HG03039 (cell line): ENCODE measurements around the gene ZBED5.
"Not testable (repeated sequence)": the region's sequence is repeated elsewhere in the genome, so short reads cannot be mapped to it uniquely, and the experiment has no call there.

ENCODE experiments used
- ATAC-seq: cut with Tn5 transposase; IDR thresholded peaks from one replicate; pipeline ENCODE4 v1.9.1; 2021; ENCODE audit warnings: mild to moderate bottlenecking, moderate library complexity; ENCODE audit not compliant: unreplicated experiment

Gene ZBED5

DNA sequence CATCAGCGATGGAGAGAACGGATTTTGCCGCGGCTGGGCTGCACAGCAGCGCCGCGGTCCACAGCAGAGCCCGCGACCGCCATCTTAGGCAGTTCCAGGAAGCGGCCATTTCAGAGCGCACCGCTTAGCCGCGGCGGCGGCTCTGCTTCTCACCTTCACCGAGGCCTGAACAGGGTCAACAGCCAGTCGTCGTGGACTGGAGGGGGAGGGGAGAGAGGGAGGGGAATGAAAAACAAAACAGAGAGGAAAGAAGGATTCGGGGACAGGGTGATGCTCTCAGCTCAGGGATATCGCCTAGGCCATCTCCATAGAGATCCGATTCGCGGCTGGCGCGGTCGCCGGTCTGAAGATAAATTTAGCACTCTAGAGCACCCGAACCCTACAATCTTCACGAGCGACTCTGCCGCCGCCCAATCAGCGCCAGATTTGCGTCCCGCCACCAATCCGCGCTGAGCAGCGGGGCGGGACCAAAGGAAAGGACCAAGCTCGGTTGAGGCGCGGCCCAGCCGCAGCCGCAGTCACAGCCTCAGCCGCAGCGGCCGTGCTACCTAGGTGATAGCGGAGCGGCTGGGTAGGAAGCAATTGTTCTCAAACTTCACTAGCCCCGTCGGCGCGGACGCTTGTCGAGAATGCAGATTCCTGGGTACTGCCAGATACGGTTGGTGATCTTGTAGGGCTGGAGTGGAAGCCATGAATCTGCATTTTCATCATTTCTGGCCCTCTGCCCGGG is at the start of gene ZBED5:
Gene ZBED5 (minus strand): TSS at position 345 of the 730 bp plus-strand sequence. CDS start 3,108 bp downstream, outside the sequence.
- peak; percentile 88 for ATAC-seq

- ATAC-seq: no peak
These were observed 48.7 kb upstream of the ZBED5 start for GRCh38 chr11:10906521-10906920.

GRCh38 chr11:10902301-10903063 is 44.6 kb upstream of the ZBED5 start:
- ATAC-seq: no peak

GRCh38 chr11:10900681-10901415 is 43.0 kb upstream of the ZBED5 start:
- ATAC-seq: no peak

DNA sequence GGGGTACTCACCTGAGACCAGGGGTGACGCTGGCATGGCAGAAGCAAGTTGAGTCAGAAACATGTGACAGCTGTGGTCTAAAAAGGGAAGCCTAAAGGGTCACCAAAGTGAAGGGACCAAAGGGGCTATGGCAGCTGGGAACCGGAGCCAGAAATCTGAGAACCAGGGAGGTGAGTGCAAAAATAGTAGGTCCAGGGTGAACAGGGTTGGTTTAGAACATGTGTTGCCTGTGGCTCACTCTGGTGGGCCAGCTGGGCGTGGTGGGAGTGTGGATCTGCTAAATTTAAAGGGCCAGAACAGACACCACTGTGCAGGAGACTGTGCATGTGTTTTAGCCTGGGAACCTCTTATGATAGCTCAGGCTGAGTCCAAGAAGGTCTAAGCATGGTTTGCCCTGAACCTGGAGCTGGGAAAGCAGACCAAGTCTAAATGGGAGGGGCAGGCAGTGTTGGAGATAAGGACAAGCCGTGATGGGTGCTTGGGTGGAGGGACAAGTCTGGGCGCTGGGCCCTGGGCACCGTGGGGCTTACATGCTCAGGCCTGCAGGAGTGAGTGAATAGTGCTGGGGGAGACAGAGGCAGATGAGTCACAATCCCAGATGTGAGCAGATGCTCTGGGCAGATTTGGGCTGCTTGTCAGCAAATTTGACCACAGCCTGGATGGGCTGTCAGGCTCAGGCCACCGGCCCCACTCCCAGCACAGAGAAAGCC is 41.4 kb upstream of the ZBED5 start:
- no peak for ATAC-seq

- no peak for ATAC-seq
These were observed 40.8 kb upstream of the ZBED5 start for GRCh38 chr11:10898763-10899025.

- no peak for ATAC-seq
These were observed 40.3 kb upstream of the ZBED5 start for GRCh38 chr11:10898003-10898762.

GRCh38 chr11:10897150-10897549 is 39.3 kb upstream of the ZBED5 start:
- no peak for ATAC-seq

DNA sequence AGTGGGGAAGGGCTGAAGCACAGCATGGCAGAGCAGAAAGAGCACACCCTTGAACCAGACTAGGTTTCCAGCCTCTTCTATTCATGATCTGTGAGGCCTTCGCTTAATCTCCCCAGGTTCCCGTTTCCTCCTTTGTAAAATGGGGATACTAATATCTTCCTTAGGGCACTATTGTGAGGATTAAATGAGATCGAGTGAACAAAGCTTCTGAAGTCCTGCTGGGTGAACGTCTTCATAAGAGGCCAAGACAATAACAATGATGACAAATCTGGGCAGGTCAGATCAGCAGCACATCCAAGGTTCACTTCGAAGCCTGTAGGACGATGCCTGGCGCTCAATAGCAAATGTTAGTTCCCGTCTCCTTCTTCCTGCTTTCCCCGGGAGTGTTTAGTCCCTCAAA is 38.6 kb upstream of the ZBED5 start:
- no peak for ATAC-seq

GRCh38 chr11:10895285-10895684 is 37.4 kb upstream of the ZBED5 start:
- no peak for ATAC-seq

DNA sequence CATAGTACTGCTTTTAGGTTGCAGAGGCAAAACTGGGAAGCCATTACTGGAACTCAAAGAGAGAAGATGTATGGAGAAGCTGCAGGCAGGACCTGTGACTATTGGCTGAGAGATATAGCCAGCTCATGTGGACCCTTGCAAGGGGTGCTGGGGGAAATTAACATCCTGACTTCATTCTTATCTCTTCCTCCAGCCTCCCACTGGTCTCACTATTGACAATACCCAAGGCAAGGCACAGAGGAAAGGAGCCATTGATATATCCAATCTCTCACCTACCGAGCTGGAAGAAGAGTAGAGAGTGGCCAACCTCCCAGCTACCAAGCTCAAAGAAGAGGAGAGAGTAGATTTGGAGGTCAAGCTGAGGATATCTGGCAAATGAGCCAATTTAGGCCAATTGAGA is 36.8 kb upstream of the ZBED5 start:
- ATAC-seq: no peak

DNA sequence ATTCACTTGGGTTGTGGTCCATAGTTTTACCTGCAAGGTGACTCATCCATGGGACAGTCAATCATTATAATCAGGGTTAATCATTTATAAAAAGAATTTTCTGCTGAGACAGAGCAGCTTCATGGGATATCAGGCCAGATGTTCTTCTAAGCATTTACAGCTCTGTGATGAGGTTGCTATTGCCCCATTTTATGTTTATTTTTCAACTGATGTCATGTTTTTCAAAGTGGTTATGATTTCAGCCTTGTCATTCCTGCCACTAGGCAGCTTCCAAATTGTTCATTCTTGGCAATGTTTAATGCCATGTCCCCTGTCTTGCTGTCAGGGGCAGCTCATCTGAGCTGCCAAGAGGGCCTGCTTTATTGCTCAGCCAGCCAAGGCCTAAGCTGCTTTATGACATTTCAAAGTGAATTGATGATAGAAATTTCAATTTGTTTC is 35.9 kb upstream of the ZBED5 start:
- ATAC-seq: no peak

DNA sequence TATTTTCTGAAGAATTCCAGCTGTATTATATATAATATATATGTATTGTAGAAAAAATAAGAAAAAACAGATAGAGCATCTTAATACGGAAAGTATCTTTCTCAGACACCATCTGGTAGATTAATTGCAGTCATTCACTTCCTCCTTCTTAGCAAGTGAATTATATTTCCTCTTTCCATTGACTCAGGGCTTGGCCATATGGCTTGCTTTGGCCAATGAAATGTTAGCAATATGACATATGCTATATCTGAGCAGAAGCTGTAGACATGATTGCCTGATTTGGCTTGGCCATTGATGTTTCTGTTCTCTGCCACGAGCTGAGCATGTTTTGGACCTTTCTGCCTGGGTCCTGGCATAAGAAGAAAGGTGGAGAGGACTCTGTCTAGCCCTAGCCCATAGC is 34.4 kb upstream of the ZBED5 start:
- no peak for ATAC-seq

- ATAC-seq: no peak
These were observed 33.4 kb upstream of the ZBED5 start for GRCh38 chr11:10891151-10891720.

GRCh38 chr11:10890083-10890482 is 32.2 kb upstream of the ZBED5 start:
- ATAC-seq: not testable (repeated sequence)

GRCh38 chr11:10887307-10887706 is 29.5 kb upstream of the ZBED5 start:
- no peak for ATAC-seq

GRCh38 chr11:10886652-10887250 is 28.9 kb upstream of the ZBED5 start:
- no peak for ATAC-seq

DNA sequence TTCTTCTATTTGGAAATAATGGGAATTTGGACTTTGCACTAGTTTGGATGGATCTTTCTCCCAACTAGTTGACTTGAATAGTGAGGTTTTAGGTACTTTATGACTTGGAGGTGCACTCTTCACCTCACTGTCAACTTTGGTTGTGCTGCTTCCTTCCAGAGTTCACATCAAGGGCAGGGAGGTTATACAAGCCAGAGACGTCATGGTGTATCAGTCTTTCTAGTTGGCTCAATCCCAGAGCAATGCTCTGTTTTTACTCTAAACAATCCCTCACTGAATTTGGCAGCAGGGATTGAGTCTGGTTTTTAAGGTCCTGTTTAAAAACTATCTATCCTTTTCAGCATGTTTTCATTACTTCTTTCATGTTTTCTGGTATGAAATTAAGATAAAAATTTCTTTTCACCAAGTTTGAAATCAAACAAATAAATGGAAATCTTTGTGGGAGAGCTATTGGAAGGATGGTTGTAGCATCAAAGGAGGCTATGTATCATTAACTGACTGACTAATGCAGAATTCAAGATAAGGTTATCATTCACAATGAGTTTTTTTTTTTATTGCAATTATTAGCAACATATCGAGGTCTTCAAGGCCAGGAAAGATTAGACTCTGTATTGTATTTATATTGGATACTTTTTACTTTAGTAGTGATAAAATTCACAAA is 28.0 kb upstream of the ZBED5 start:
- no peak for ATAC-seq

- not testable (repeated sequence) for ATAC-seq
These were observed 26.4 kb upstream of the ZBED5 start for GRCh38 chr11:10884292-10884691.
